Fibroblast of lung (primary cell): Measurements from ENCODE around the gene ADCY2. TPM values are rescaled to one million over a fixed set of nuclear protein-coding genes. Genes with fewer than 3 reads are reported as not detected.

Experiments
- DNase-seq, 2 donors: peaks; one replicate each; pipeline versions ENCODE4 v3.0.0 to v3.0.0-alpha.2; 2010; ENCODE audit warnings: low read depth in 2 of 2
- H2AFZ ChIP-seq: 2 replicates; pipeline ENCODE4 v1.5.1; 2012; ENCODE audit warnings: low read length, control low read depth, inconsistent platforms
- H3K27ac ChIP-seq: 2 replicates; pipeline ENCODE4 v1.5.1; 2011; ENCODE audit warnings: low read length, control low read depth; ENCODE audit not compliant: insufficient read depth
- H3K27me3 ChIP-seq: 2 replicates; pipeline ENCODE4 v1.5.1; 2011; ENCODE audit warnings: mild to moderate bottlenecking, low read length; ENCODE audit not compliant: control insufficient read depth, insufficient read depth
- H3K36me3 ChIP-seq: 2 replicates; pipeline ENCODE4 v1.5.1; 2011; ENCODE audit warnings: low read length; ENCODE audit not compliant: control insufficient read depth, insufficient read depth
- H3K4me1 ChIP-seq: 2 replicates; pipeline ENCODE4 v1.5.1; 2011; ENCODE audit warnings: low read length; ENCODE audit not compliant: control insufficient read depth, insufficient read depth; ENCODE audit errors: extremely low read depth
- H3K4me2 ChIP-seq: 2 replicates; pipeline ENCODE4 v1.5.1; 2011; ENCODE audit warnings: low read length, control low read depth; ENCODE audit not compliant: insufficient read depth; ENCODE audit errors: extremely low read depth
- H3K4me3 ChIP-seq, 4 experiments: fragments of 200-600 bp in 1 of 4; sonication (generic) in 1 of 4; replicated peaks in 1 of 4; 2 replicates each; pipeline ENCODE4 v1.5.1; 2011 to 2016; ENCODE audit warnings: low read length in 4 of 4, low read depth in 3 of 4, mild to moderate bottlenecking in 3 of 4, control low read depth in 2 of 4, inconsistent platforms in 1 of 4, mixed read lengths in 1 of 4; ENCODE audit not compliant: insufficient read depth in 1 of 4; ENCODE audit errors: control extremely low read depth in 1 of 4
- H3K79me2 ChIP-seq: 2 replicates; pipeline ENCODE4 v1.5.1; 2012; ENCODE audit warnings: mild to moderate bottlenecking, low read length, inconsistent platforms; ENCODE audit not compliant: control insufficient read depth, insufficient read depth
- H3K9ac ChIP-seq: 2 replicates; pipeline ENCODE4 v1.5.1; 2011; ENCODE audit warnings: mild to moderate bottlenecking, low read length, control low read depth; ENCODE audit not compliant: insufficient read depth
- H3K9me3 ChIP-seq: 2 replicates; pipeline ENCODE4 v1.5.1; 2012; ENCODE audit warnings: low read depth, low read length; ENCODE audit not compliant: control insufficient read depth, insufficient read depth
- H4K20me1 ChIP-seq: 2 replicates; pipeline ENCODE4 v1.5.1; 2011; ENCODE audit warnings: low read length; ENCODE audit not compliant: control insufficient read depth, insufficient read depth; ENCODE audit errors: extremely low read depth
- CTCF ChIP-seq, 2 donors: IDR thresholded peaks in 1 of 2; conservative IDR thresholded peaks in 1 of 2; 1 replicate in 1 of 2; 2 replicates in 1 of 2; pipeline ENCODE4 v1.5.1; 2011 to 2012; ENCODE audit warnings: low read length in 2 of 2, control low read depth in 1 of 2, inconsistent platforms in 1 of 2, low read depth in 1 of 2, mild to moderate bottlenecking in 1 of 2
- EZH2 ChIP-seq: IDR thresholded peaks from 2 replicates; pipeline ENCODE4 v1.5.1; 2012; ENCODE audit warnings: low read length, control low read depth, mild to moderate bottlenecking; ENCODE audit errors: missing control alignments
- polyA plus RNA-seq, 2 donors: library from polyadenylated mRNA; depleted of rRNA in 1 of 2; stranded (reverse) in 1 of 2; unstranded in 1 of 2; fragments of >200 nt; gene quantifications; 2 replicates each; pipeline ENCODE4 v1.2.1, GENCODE V29; 2011 to 2012; ENCODE audit warnings: missing spikeins in 1 of 2
- total RNA-seq: library from RNA; depleted of rRNA; stranded (reverse); fragments of >200 nt; gene quantifications from 2 replicates; pipeline ENCODE4 v1.2.1, GENCODE V29; 2014

The ADCY2 gene
- total and polyA plus RNA-seq, 2 donors (not counting 1 experiment from before 2014, with no cell fraction given): under 0.01 to 0.05 TPM

DNA sequence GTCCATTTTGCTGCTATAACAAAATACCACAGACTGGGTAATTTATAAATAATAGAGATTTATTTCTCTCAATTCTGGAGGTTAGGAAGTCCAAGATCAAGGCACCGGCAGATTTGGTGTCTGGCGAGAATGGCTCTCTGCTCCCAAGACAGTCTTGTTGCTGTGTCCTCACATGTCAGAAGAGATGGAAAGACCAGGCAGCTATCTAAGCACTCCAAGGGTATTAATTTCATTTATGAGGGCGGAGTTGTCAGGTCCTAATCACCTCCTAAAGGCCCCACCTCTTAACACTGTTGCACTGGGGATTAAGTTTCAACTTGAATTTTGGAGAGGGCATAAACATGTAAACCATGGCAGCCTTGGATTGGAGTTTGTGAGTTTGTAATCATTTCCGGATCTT, 30.3 kb downstream of the ADCY2 start:
- H3K27ac ChIP-seq: no peak overlapping the region
- H3K9ac ChIP-seq: no peak overlapping the region
- H2AFZ ChIP-seq: no peak overlapping the region
- no peak overlapping the region for H3K4me3 ChIP-seq
- H3K4me2 ChIP-seq: no peak overlapping the region
- H3K9me3 ChIP-seq: no peaks in the 10 kb centered on the region
- no peaks in the 10 kb centered on the region for H4K20me1 ChIP-seq
- DNase-seq: no peak
- no peaks in the 10 kb centered on the region for H3K27me3 ChIP-seq
- H3K79me2 ChIP-seq: no peaks in the 10 kb centered on the region
- no peaks in the 10 kb centered on the region for H3K36me3 ChIP-seq
- H3K4me1 ChIP-seq: no peaks in the 10 kb centered on the region
- TF ChIP-seq EZH2: no peak
- no peak for TF ChIP-seq CTCF (conservative IDR thresholded peaks at IDR 0.05 in 1 of 2, IDR thresholded peaks at IDR 0.05 in 1 of 2; ENCODE audit: low read depth in 1 of 2, low read length in 2 of 2)

DNA sequence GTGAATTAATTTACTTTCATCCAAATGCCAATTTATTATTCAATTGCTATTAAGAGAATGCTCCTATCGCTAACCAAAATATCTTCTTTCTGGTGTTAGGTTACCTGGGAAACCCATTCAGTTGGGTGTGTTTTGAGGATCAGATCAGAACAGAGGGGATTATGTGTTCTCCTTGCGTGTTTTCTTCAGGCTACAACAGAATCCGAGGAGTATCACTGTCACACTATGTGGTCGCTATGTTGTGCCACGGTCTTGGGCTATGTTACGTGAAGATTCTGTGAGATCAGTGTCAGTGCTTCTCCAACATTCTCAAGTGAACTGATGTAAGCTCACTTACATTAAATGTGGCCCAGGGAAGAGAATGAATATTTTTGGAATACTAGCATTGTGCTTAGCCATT, 39.0 kb downstream of the ADCY2 start:
- no peak for DNase-seq
- TF ChIP-seq CTCF (conservative IDR thresholded peaks at IDR 0.05 in 1 of 2, IDR thresholded peaks at IDR 0.05 in 1 of 2; ENCODE audit: low read depth in 1 of 2, low read length in 2 of 2) (no peak), EZH2 (no peak)
- no peak overlapping the region for H3K27ac ChIP-seq
- H3K4me3 ChIP-seq: no peak overlapping the region
- no peaks in the 10 kb centered on the region for H3K4me1 ChIP-seq
- no peaks in the 10 kb centered on the region for H3K36me3 ChIP-seq
- H4K20me1 ChIP-seq: no peaks in the 10 kb centered on the region
- H3K27me3 ChIP-seq: no peaks in the 10 kb centered on the region
- H3K4me2 ChIP-seq: no peak overlapping the region
- H3K9ac ChIP-seq: no peak overlapping the region
- H2AFZ ChIP-seq: no peak overlapping the region
- no peaks in the 10 kb centered on the region for H3K79me2 ChIP-seq
- no peaks in the 10 kb centered on the region for H3K9me3 ChIP-seq

DNA sequence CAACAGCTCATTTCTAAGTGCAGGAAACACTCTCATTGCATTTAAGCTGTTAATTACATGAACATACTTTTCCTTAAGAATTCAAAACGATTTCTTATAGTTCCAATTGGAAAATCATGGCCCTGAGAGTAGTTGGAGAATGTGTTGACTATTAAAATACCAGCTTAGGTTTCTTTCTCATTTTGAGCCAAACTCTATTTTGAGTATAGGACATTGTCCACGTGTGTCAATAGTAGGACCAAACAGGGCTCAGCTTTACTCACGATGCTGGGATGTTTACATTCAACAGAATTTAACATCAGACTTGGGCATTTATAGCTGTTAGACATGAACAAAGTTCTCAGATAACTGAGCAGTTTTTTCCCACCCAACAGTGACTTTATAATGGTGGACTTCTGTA, 39.6 kb downstream of the ADCY2 start:
- Histone ChIP-seq H3K36me3 (no peaks in the 10 kb centered on the region), H4K20me1 (no peaks in the 10 kb centered on the region), H3K9me3 (no peaks in the 10 kb centered on the region), H3K79me2 (no peaks in the 10 kb centered on the region), H3K4me1 (no peaks in the 10 kb centered on the region), H3K9ac (no peak overlapping the region), H2AFZ (no peak overlapping the region), H3K27ac (no peak overlapping the region), H3K27me3 (no peaks in the 10 kb centered on the region), H3K4me3 (no peak overlapping the region), H3K4me2 (no peak overlapping the region)
- TF ChIP-seq EZH2: no peak
- TF ChIP-seq CTCF (conservative IDR thresholded peaks at IDR 0.05 in 1 of 2, IDR thresholded peaks at IDR 0.05 in 1 of 2; ENCODE audit: low read depth in 1 of 2, low read length in 2 of 2): no peak
- DNase-seq: no peak
